Skeletal muscle tissue (tissue), 4 donors: ENCODE results near the gene FCAMR. TPM values are rescaled to one million over a fixed set of nuclear protein-coding genes. Genes with fewer than 3 reads are reported as not detected.

Source experiments
- H3K27ac ChIP-seq: one replicate; pipeline ENCODE4 v1.7.0; 2013; ENCODE audit warnings: mild to moderate bottlenecking, low read depth, low read length, inconsistent platforms
- H3K27me3 ChIP-seq, 3 donors: one replicate each; pipeline ENCODE4 v1.7.0; 2013; ENCODE audit warnings: low read length in 3 of 3; ENCODE audit not compliant: control insufficient read depth in 3 of 3, insufficient read depth in 3 of 3
- H3K36me3 ChIP-seq, 3 donors: one replicate each; pipeline ENCODE4 v1.7.0; 2013; ENCODE audit warnings: low read length in 3 of 3; ENCODE audit not compliant: control insufficient read depth in 3 of 3, insufficient read depth in 3 of 3
- H3K4me1 ChIP-seq, 3 donors: one replicate each; pipeline ENCODE4 v1.7.0; 2013; ENCODE audit warnings: low read length in 3 of 3, mild to moderate bottlenecking in 3 of 3; ENCODE audit not compliant: control insufficient read depth in 3 of 3, insufficient read depth in 3 of 3
- H3K4me3 ChIP-seq, 3 donors: one replicate each; pipeline ENCODE4 v1.7.0; 2013; ENCODE audit warnings: low read length in 3 of 3
- H3K9ac ChIP-seq, 3 donors: one replicate each; pipeline ENCODE4 v1.7.0; 2013; ENCODE audit warnings: low read length in 3 of 3, mild to moderate bottlenecking in 3 of 3, moderate library complexity in 2 of 3, low read depth in 1 of 3
- H3K9me3 ChIP-seq, 3 donors: one replicate each; pipeline ENCODE4 v1.7.0; 2013; ENCODE audit warnings: low read length in 3 of 3; ENCODE audit not compliant: control insufficient read depth in 3 of 3
- total RNA-seq: library from RNA; depleted of rRNA; stranded (reverse); fragments of >200 nt; gene quantifications from one replicate; pipeline ENCODE4 v1.2.3, GENCODE V29; 2014
- donor health status: Osteomylitis.

Gene FCAMR
- total RNA-seq, 1 donor from 2014 or later = not detected

DNA sequence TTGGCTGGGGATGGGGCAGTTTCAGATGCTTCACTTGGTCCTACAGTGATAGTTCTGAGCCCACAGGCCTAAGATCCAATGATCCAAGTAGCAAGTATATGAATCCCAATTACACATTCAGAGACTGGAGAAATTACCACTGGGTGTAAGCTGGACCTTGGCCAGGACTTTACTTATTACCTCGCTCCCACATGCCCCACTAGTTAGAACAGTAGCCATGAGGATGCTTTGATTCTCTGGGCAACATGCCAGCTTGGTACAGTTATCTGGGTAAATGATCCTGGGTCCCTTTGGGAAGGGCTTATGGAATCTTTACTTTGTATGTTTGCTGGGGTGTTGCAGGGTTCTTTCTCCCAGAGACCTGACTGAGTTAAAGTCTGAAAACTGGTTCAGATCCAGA, 5.0 kb upstream of the FCAMR start:
- no peak overlapping the region for H3K4me3 ChIP-seq
- no peaks in the 10 kb centered on the region for H3K36me3 ChIP-seq
- H3K4me1 ChIP-seq = no peaks in the 10 kb centered on the region
- no peak overlapping the region for H3K27ac ChIP-seq
- no peak overlapping the region for H3K9ac ChIP-seq
- peaks cover 0 to 5% (median 5%) of the 10 kb centered on the region in 3 donors for H3K27me3 ChIP-seq
- H3K9me3 ChIP-seq = no peaks in the 10 kb centered on the region

DNA sequence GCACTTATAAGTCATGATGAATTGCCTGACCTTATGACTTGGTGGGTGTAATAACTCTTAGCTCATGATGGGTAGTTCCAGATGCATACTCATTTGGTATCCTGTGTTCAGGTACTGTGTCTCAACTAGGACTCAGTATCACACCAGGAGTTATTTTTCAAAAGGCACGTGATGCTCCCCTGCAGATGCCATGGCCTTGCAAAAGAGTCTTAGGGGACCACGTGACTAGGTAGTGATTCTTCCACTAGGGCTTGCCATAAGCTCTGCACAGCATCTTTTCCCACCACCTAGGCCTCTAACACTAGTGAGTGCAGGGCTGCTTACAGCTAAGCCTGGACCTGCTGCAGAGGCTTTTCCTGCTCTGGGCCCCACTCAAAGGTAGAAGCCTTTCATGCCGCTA, 3.9 kb upstream of the FCAMR start:
- Histone ChIP-seq H3K36me3 (no peaks in the 10 kb centered on the region), H3K4me3 (no peak overlapping the region), H3K9ac (no peak overlapping the region), H3K27ac (no peak overlapping the region), H3K9me3 (no peaks in the 10 kb centered on the region), H3K4me1 (no peaks in the 10 kb centered on the region), H3K27me3 (peaks cover 0 to 7% (median 5%) of the 10 kb centered on the region in 3 donors)

DNA sequence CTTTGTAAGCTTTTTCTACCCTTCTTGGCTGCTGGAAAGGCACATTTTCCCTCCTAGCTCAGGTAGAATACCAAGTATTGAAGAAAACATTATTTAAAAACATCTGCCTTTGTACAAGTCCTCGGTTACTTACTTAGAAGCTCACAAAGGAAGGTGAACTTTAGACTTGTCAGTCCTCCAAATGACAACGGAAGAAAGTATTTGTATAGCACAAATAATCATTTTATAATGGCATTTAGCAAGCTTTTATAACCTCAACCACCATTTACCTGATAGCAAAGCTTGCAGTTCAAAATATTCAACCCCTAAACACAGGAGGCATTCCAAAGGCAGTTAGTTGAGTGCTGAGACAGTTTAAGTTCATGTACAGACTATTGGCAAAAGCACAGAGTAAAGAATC, 2.5 kb upstream of the FCAMR start:
- Histone ChIP-seq H3K27ac (no peak overlapping the region), H3K9me3 (no peaks in the 10 kb centered on the region), H3K4me1 (no peaks in the 10 kb centered on the region), H3K9ac (no peak overlapping the region), H3K4me3 (no peak overlapping the region), H3K36me3 (no peaks in the 10 kb centered on the region), H3K27me3 (peaks cover 0 to 7% (median 5%) of the 10 kb centered on the region in 3 donors)

DNA sequence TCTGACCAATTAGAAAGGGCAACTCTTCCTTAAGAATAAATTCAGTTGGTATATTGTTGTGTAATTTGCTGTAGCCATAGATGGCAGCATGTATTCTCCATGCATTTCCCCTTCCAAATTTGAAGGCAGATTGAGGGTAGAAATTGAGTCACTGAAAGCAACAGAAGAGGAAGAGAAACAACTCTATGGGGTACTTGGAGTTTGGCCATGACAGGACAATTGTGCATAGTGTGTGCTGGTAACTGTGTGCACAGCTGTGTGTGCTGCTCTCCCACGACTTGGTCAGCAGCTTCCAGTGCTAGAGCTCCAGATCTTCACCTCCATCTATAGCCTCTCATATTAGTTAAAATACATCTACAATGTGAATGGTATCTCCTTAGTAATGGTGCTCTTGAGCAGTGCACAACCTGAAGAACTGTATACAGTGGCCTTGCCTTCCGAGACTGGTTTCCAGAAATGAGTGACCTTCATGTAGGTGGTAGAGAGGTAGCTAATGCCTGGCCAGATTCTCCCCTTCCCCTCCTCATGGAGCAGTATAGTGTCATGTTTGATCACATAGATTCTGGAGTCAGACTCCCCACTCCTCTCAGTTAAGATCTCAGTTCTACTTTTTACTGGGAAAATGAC, 882 bp upstream of the FCAMR start:
- Histone ChIP-seq H3K9me3 (no peaks in the 10 kb centered on the region), H3K4me3 (no peak overlapping the region), H3K36me3 (no peaks in the 10 kb centered on the region)

DNA sequence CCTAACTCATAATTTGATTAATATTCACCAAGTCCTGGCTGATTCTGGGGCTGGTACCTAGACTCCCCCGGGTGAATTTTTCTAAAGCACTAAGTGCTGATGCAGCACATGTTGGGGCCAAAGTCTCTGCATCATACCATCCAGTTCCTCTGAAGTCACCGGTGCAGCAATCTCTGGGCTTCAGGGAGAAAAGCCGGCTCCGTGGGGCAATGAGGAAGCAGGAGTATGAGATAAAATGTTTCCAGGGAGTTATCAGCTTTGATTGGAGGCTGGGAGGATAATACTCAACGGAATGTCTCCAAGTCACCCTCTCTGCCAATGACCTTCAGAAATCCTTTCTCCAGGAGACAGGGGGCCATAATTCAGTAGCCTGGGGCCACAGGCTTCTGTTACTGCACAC, 1.2 kb downstream of the FCAMR start:
- Histone ChIP-seq H3K9me3 (no peaks in the 10 kb centered on the region), H3K27me3 (peaks cover 0 to 6% (median 5%) of the 10 kb centered on the region in 3 donors), H3K4me3 (no peak overlapping the region), H3K4me1 (no peaks in the 10 kb centered on the region), H3K36me3 (no peaks in the 10 kb centered on the region), H3K9ac (no peak overlapping the region), H3K27ac (no peak overlapping the region)

More for the DNA sequence above, 882 bp upstream of the FCAMR start:
- Histone ChIP-seq H3K27ac (no peak overlapping the region), H3K27me3 (peaks cover 0 to 6% (median 5%) of the 10 kb centered on the region in 3 donors), H3K4me1 (no peaks in the 10 kb centered on the region), H3K9ac (no peak overlapping the region)

DNA sequence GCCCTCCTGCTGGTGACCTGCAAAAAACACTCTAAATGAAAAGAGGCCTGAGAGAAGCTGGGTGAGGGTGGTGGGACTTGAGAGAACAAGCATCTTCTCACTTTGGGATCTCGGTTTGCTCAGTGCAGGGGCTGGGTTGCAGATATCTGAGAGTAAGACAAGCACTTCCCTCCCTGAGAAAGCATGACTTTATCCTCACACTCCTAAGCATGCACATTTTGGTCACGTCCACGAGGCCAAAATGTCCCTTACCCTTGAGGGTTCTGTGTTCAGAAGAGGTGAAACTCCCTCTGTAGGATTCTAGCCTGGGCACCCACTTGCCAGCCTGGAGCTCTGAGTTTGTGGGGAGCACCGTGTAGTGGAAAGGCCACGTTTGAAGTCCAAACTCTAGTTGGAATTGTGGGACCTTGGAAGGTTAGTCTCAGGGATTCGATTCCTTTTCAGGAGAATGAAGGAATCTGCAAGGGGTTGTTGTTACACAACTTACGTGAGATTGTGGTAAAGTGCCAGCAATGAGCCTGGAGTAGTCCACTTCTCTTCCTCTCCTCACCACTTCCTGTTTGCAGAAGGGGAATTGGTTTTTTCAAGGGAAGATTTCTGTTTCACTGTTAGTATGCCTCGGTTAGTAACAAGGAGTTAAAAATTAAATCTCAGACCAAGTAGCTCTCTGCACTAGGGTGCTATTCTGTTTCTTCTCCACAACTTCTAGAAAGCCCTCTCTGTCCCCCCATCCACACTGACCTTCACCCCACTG, 3.0 kb downstream of the FCAMR start:
- H3K9ac ChIP-seq = no peak overlapping the region
- peaks cover 0 to 6% (median 5%) of the 10 kb centered on the region in 3 donors for H3K27me3 ChIP-seq
- no peaks in the 10 kb centered on the region for H3K36me3 ChIP-seq
- H3K9me3 ChIP-seq = no peaks in the 10 kb centered on the region
- no peaks in the 10 kb centered on the region for H3K4me1 ChIP-seq
- no peak overlapping the region for H3K27ac ChIP-seq
- no peak overlapping the region for H3K4me3 ChIP-seq

DNA sequence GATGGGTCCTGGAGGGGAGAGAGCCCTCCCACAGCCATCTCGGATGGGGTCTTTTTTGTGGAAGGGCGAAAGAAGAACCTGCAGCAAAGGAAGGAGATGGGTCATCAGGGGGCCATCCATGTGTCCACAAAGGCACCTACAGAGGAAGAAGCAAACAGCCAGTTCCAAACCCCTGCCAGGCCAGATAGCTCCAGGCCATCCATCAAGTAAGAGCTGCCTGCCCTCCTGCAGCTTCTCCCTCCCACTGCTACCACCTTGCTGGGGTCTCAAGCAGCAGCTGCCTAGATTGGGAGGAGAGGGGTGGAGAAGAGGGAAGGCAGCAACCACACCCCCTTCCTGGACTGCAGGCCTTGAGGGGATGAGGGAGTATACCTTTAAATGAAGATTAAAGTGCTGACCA, 4.5 kb downstream of the FCAMR start:
- H3K9ac ChIP-seq = no peak overlapping the region
- H3K9me3 ChIP-seq = no peaks in the 10 kb centered on the region
- no peaks in the 10 kb centered on the region for H3K36me3 ChIP-seq
- H3K4me3 ChIP-seq = no peak overlapping the region
- no peak overlapping the region for H3K27ac ChIP-seq
- H3K4me1 ChIP-seq = no peaks in the 10 kb centered on the region
- peaks cover 0 to 6% (median 0%) of the 10 kb centered on the region in 3 donors for H3K27me3 ChIP-seq

DNA sequence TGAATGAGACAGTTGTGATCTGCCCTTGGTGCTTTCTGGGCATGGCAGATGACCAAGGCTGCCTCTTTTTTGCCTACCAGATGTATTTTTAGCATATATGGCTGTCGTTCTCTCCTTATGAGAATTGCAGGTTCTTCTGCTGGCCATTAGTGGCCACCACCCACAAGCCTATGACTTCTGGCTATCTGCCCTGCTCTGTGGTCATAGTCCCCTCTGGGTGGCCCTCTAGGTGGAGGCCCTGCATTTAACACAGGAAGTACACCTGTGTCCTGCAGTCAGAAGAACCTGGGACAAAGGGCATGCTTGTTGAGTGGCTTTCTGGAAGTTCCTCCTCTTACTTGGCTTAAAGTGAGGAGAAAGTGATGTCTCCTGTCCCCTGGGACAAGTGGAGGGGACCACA, 6.5 kb downstream of the FCAMR start:
- Histone ChIP-seq H3K9me3 (no peaks in the 10 kb centered on the region), H3K36me3 (no peaks in the 10 kb centered on the region), H3K9ac (no peak overlapping the region), H3K4me3 (no peak overlapping the region), H3K27me3 (peaks cover 0 to 4% (median 0%) of the 10 kb centered on the region in 3 donors), H3K4me1 (no peaks in the 10 kb centered on the region), H3K27ac (no peak overlapping the region)

DNA sequence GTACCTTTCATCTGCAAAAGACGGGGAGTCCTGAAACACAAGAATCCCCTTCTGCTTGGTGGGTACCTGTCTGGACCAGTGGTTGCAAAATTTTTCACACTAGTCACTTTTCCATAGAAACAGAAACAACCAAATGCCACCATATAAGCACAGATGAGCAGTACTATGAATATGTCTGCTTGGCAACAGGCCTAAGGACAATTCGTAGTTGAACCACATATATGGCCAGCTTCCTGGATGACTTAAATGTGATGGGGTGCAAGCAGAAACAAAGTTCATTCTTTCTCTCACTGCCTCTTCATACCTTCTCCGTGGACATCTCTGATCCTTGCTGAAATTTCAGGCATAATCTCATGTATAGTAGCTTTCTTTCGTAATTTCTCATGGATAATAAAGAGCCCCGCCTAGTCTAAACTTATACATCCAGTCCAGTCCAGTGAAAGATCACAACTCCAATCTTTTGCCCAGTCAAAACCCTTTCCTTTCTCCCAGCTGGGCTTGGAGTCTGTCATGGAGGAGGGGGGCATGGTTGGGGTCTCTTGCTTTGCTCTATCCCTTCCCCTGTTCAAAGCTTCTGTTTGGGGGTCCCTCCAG, 7.0 kb downstream of the FCAMR start:
- no peaks in the 10 kb centered on the region for H3K36me3 ChIP-seq
- H3K4me1 ChIP-seq = no peaks in the 10 kb centered on the region
- H3K27me3 ChIP-seq = peaks cover 0 to 4% (median 0%) of the 10 kb centered on the region in 3 donors
- no peak overlapping the region for H3K27ac ChIP-seq
- no peak overlapping the region for H3K9ac ChIP-seq
- no peaks in the 10 kb centered on the region for H3K9me3 ChIP-seq
- no peak overlapping the region for H3K4me3 ChIP-seq

DNA sequence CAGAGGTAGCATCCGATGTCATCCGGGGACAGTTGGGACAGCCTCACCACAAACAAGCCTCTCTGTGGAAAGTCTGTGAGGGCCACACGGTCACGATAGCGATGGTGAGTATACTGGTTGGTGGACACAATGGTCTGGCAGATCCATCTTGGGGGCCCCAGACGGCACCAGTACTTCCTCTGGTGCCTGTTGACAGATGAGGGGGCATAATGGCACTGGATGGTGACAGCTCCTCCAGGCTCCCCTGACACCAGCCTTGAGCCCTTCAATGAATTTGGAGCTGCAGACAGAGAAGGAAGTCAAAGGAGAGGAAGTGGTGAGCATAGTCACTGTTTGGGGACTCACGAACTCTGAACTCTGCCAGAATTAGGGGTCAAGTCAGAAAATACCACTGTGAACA, 8.0 kb downstream of the FCAMR start:
- Histone ChIP-seq H3K4me1 (no peaks in the 10 kb centered on the region), H3K36me3 (no peaks in the 10 kb centered on the region), H3K4me3 (no peak overlapping the region), H3K27me3 (peaks cover 0 to 4% (median 0%) of the 10 kb centered on the region in 3 donors), H3K9me3 (no peaks in the 10 kb centered on the region), H3K27ac (no peak overlapping the region), H3K9ac (no peak overlapping the region)
